HEK293 (cell line): Measurements from ENCODE around the gene MPPED1.

Experiments
- FEZF1 ChIP-seq: fragments of 450-650 bp; formaldehyde crosslinking; IDR thresholded peaks from 2 replicates; pipeline ENCODE4 v1.5.1; 2016; ENCODE audit warnings: missing biosample characterization, missing genetic modification characterization
- GLI4 ChIP-seq: fragments of 450-650 bp; formaldehyde crosslinking; IDR thresholded peaks from 2 replicates; pipeline ENCODE4 v1.5.1; 2016; ENCODE audit warnings: missing biosample characterization, missing genetic modification characterization
- KLF16 ChIP-seq: fragments of 450-650 bp; formaldehyde crosslinking; IDR thresholded peaks from 2 replicates; pipeline ENCODE4 v1.5.1; 2017; ENCODE audit warnings: missing biosample characterization, missing genetic modification characterization
- MEIS1 ChIP-seq: sonication (generic); formaldehyde crosslinking; IDR thresholded peaks from 2 replicates; pipeline ENCODE4 v1.8.1; 2022; ENCODE audit warnings: missing genetic modification reagents, mild to moderate bottlenecking, borderline replicate concordance
- PRDM1 ChIP-seq: fragments of 450-650 bp; formaldehyde crosslinking; IDR thresholded peaks from 2 replicates; pipeline ENCODE4; 2016; ENCODE audit warnings: missing biosample characterization, missing genetic modification characterization
- REPIN1 ChIP-seq: fragments of 450-650 bp; formaldehyde crosslinking; IDR thresholded peaks from 2 replicates; pipeline ENCODE4 v1.5.1; 2017; ENCODE audit warnings: missing biosample characterization, missing genetic modification characterization, low read depth
- SALL2 ChIP-seq: fragments of 450-650 bp; formaldehyde crosslinking; IDR thresholded peaks from 2 replicates; pipeline ENCODE4 v1.5.0; 2017; ENCODE audit warnings: missing biosample characterization, mild to moderate bottlenecking, missing genetic modification characterization, borderline replicate concordance
- SP7 ChIP-seq: fragments of 450-650 bp; formaldehyde crosslinking; IDR thresholded peaks from 2 replicates; pipeline ENCODE4 v1.5.1; 2016; ENCODE audit warnings: missing biosample characterization, missing genetic modification characterization
- WT1 ChIP-seq: fragments of 450-650 bp; formaldehyde crosslinking; IDR thresholded peaks from 2 replicates; pipeline ENCODE4 v1.5.1; 2016; ENCODE audit warnings: missing biosample characterization, missing genetic modification characterization
- ZBTB20 ChIP-seq: fragments of 450-650 bp; formaldehyde crosslinking; IDR thresholded peaks from 2 replicates; pipeline ENCODE4 v1.5.1; 2016; ENCODE audit warnings: missing biosample characterization, missing genetic modification characterization
- ZBTB7A ChIP-seq: fragments of 450-650 bp; formaldehyde crosslinking; IDR thresholded peaks from 2 replicates; pipeline ENCODE4 v1.5.1; 2016; ENCODE audit warnings: low read depth, missing biosample characterization, missing genetic modification characterization
- ZFP3 ChIP-seq: fragments of 450-650 bp; formaldehyde crosslinking; IDR thresholded peaks from 2 replicates; pipeline ENCODE4 v1.5.1; 2016; ENCODE audit warnings: low read depth, missing biosample characterization, missing genetic modification characterization
- ZFP37 ChIP-seq: fragments of 450-650 bp; formaldehyde crosslinking; IDR thresholded peaks from 2 replicates; pipeline ENCODE4 v1.5.1; 2016; ENCODE audit warnings: missing biosample characterization, missing genetic modification characterization
- ZNF121 ChIP-seq: fragments of 450-650 bp; formaldehyde crosslinking; IDR thresholded peaks from 2 replicates; pipeline ENCODE4 v1.5.1; 2016; ENCODE audit warnings: missing biosample characterization, missing genetic modification characterization
- ZNF133 ChIP-seq: fragments of 450-650 bp; formaldehyde crosslinking; IDR thresholded peaks from 2 replicates; pipeline ENCODE4 v1.5.1; 2016; ENCODE audit warnings: missing biosample characterization, missing genetic modification characterization
- ZNF19 ChIP-seq: fragments of 450-650 bp; formaldehyde crosslinking; IDR thresholded peaks from 2 replicates; pipeline ENCODE4; 2016; ENCODE audit warnings: missing biosample characterization, missing genetic modification characterization, low read depth
- ZNF292 ChIP-seq: fragments of 450-650 bp; formaldehyde crosslinking; IDR thresholded peaks from 2 replicates; pipeline ENCODE4 v1.5.1; 2016; ENCODE audit warnings: low read depth, missing biosample characterization, missing genetic modification characterization, borderline replicate concordance
- ZNF350 ChIP-seq: fragments of 450-650 bp; formaldehyde crosslinking; IDR thresholded peaks from 2 replicates; pipeline ENCODE4 v1.5.0; 2017; ENCODE audit warnings: missing biosample characterization, mild to moderate bottlenecking, missing genetic modification characterization
- ZNF391 ChIP-seq: fragments of 450-650 bp; formaldehyde crosslinking; IDR thresholded peaks from 2 replicates; pipeline ENCODE4 v1.5.1; 2016; ENCODE audit warnings: low read depth, missing biosample characterization, missing genetic modification characterization, borderline replicate concordance
- ZNF404 ChIP-seq: fragments of 450-650 bp; formaldehyde crosslinking; IDR thresholded peaks from 2 replicates; pipeline ENCODE4 v1.5.1; 2017; ENCODE audit warnings: missing biosample characterization, missing genetic modification characterization
- ZNF521 ChIP-seq: fragments of 450-650 bp; formaldehyde crosslinking; IDR thresholded peaks from 2 replicates; pipeline ENCODE4 v1.5.1; 2017; ENCODE audit warnings: missing biosample characterization, mild to moderate bottlenecking, missing genetic modification characterization
- ZNF654 ChIP-seq: fragments of 450-650 bp; formaldehyde crosslinking; IDR thresholded peaks from 2 replicates; pipeline ENCODE4 v1.5.1; 2016; ENCODE audit warnings: low read depth, missing biosample characterization, missing genetic modification characterization
- ZNF670 ChIP-seq: fragments of 450-650 bp; formaldehyde crosslinking; IDR thresholded peaks from 2 replicates; pipeline ENCODE4 v1.5.1; 2016; ENCODE audit warnings: missing biosample characterization, missing genetic modification characterization, low read depth
- ZNF791 ChIP-seq: fragments of 450-650 bp; formaldehyde crosslinking; IDR thresholded peaks from 2 replicates; pipeline ENCODE4 v1.5.1; 2016; ENCODE audit warnings: missing biosample characterization, missing genetic modification characterization
- ZNF837 ChIP-seq: fragments of 450-650 bp; formaldehyde crosslinking; IDR thresholded peaks from 2 replicates; pipeline ENCODE4 v1.5.1; 2016; ENCODE audit warnings: missing biosample characterization, missing genetic modification characterization
- TF ChIP-seq, protein P1 (sequence below): fragments of 450-650 bp; formaldehyde crosslinking; conservative IDR thresholded peaks from 2 replicates; pipeline ENCODE4 v1.5.1; 2016; ENCODE audit warnings: low read depth, missing biosample characterization, missing genetic modification characterization
- TF ChIP-seq, protein P2 (sequence below): fragments of 450-650 bp; formaldehyde crosslinking; IDR thresholded peaks from 2 replicates; pipeline ENCODE4 v1.5.1; 2017; ENCODE audit warnings: missing biosample characterization, mild to moderate bottlenecking, missing genetic modification characterization, moderate library complexity
- TF ChIP-seq, protein P3 (sequence below): fragments of 450-650 bp; formaldehyde crosslinking; IDR thresholded peaks from 2 replicates; pipeline ENCODE4 v1.5.1; 2017; ENCODE audit warnings: missing biosample characterization, missing genetic modification characterization
- TF ChIP-seq, protein P4 (sequence below): fragments of 450-650 bp; formaldehyde crosslinking; IDR thresholded peaks from 2 replicates; pipeline ENCODE4 v1.5.1; 2017; ENCODE audit warnings: missing biosample characterization, missing genetic modification characterization
- TF ChIP-seq, protein P5 (sequence below): fragments of 450-650 bp; formaldehyde crosslinking; IDR thresholded peaks from 2 replicates; pipeline ENCODE4 v1.5.1; 2016; ENCODE audit warnings: missing biosample characterization, missing genetic modification characterization

Gene MPPED1

GRCh38 chr22:43475549-43476076, 63.8 kb downstream of the MPPED1 start (continued):
- TF ChIP-seq ZNF837 (tag by site-specific recombination) (no peak), GLI4 (tag by site-specific recombination) (no peak), ZFP3 (no peak), ZNF19 (tag by site-specific recombination) (no peak), ZFP37 (tag by site-specific recombination) (no peak), FEZF1 (tag by site-specific recombination) (no peak), MEIS1 (CRISPR knock-in tag) (no peak), ZNF391 (tag by site-specific recombination) (no peak), SALL2 (tag by site-specific recombination) (0 out of 2 replicates have a peak, but pooled peaks have one; percentile 71), REPIN1 (tag by site-specific recombination) (no peak), ZNF133 (tag by site-specific recombination) (no peak), ZNF292 (no peak), ZNF404 (tag by site-specific recombination) (no peak), ZBTB20 (no peak), WT1 (tag by site-specific recombination) (no peak), ZNF670 (no peak), ZBTB7A (tag by site-specific recombination) (no peak), ZNF350 (tag by site-specific recombination) (no peak), KLF16 (tag by site-specific recombination) (no peak), ZNF521 (tag by site-specific recombination) (peak; percentile 69; the same call in 1 of the 2 replicates), SP7 (no peak), PRDM1 (no peak), ZNF121 (tag by site-specific recombination) (no peak), ZNF791 (tag by site-specific recombination) (no peak), ZNF654 (tag by site-specific recombination) (no peak)
- TF ChIP-seq, protein P1, sequence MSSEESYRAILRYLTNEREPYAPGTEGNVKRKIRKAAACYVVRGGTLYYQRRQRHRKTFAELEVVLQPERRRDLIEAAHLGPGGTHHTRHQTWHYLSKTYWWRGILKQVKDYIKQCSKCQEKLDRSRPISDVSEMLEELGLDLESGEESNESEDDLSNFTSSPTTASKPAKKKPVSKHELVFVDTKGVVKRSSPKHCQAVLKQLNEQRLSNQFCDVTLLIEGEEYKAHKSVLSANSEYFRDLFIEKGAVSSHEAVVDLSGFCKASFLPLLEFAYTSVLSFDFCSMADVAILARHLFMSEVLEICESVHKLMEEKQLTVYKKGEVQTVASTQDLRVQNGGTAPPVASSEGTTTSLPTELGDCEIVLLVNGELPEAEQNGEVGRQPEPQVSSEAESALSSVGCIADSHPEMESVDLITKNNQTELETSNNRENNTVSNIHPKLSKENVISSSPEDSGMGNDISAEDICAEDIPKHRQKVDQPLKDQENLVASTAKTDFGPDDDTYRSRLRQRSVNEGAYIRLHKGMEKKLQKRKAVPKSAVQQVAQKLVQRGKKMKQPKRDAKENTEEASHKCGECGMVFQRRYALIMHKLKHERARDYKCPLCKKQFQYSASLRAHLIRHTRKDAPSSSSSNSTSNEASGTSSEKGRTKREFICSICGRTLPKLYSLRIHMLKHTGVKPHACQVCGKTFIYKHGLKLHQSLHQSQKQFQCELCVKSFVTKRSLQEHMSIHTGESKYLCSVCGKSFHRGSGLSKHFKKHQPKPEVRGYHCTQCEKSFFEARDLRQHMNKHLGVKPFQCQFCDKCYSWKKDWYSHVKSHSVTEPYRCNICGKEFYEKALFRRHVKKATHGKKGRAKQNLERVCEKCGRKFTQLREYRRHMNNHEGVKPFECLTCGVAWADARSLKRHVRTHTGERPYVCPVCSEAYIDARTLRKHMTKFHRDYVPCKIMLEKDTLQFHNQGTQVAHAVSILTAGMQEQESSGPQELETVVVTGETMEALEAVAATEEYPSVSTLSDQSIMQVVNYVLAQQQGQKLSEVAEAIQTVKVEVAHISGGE (tag by site-specific recombination) = no peak
- TF ChIP-seq, protein P2, sequence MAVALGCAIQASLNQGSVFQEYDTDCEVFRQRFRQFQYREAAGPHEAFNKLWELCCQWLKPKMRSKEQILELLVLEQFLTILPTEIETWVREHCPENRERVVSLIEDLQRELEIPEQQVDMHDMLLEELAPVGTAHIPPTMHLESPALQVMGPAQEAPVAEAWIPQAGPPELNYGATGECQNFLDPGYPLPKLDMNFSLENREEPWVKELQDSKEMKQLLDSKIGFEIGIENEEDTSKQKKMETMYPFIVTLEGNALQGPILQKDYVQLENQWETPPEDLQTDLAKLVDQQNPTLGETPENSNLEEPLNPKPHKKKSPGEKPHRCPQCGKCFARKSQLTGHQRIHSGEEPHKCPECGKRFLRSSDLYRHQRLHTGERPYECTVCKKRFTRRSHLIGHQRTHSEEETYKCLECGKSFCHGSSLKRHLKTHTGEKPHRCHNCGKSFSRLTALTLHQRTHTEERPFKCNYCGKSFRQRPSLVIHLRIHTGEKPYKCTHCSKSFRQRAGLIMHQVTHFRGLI (tag by site-specific recombination) = no peak
- TF ChIP-seq, protein P3, sequence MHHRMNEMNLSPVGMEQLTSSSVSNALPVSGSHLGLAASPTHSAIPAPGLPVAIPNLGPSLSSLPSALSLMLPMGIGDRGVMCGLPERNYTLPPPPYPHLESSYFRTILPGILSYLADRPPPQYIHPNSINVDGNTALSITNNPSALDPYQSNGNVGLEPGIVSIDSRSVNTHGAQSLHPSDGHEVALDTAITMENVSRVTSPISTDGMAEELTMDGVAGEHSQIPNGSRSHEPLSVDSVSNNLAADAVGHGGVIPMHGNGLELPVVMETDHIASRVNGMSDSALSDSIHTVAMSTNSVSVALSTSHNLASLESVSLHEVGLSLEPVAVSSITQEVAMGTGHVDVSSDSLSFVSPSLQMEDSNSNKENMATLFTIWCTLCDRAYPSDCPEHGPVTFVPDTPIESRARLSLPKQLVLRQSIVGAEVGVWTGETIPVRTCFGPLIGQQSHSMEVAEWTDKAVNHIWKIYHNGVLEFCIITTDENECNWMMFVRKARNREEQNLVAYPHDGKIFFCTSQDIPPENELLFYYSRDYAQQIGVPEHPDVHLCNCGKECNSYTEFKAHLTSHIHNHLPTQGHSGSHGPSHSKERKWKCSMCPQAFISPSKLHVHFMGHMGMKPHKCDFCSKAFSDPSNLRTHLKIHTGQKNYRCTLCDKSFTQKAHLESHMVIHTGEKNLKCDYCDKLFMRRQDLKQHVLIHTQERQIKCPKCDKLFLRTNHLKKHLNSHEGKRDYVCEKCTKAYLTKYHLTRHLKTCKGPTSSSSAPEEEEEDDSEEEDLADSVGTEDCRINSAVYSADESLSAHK (tag by site-specific recombination) = no peak
- TF ChIP-seq, protein P4, sequence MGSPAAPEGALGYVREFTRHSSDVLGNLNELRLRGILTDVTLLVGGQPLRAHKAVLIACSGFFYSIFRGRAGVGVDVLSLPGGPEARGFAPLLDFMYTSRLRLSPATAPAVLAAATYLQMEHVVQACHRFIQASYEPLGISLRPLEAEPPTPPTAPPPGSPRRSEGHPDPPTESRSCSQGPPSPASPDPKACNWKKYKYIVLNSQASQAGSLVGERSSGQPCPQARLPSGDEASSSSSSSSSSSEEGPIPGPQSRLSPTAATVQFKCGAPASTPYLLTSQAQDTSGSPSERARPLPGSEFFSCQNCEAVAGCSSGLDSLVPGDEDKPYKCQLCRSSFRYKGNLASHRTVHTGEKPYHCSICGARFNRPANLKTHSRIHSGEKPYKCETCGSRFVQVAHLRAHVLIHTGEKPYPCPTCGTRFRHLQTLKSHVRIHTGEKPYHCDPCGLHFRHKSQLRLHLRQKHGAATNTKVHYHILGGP = no peak
- TF ChIP-seq, protein P5, sequence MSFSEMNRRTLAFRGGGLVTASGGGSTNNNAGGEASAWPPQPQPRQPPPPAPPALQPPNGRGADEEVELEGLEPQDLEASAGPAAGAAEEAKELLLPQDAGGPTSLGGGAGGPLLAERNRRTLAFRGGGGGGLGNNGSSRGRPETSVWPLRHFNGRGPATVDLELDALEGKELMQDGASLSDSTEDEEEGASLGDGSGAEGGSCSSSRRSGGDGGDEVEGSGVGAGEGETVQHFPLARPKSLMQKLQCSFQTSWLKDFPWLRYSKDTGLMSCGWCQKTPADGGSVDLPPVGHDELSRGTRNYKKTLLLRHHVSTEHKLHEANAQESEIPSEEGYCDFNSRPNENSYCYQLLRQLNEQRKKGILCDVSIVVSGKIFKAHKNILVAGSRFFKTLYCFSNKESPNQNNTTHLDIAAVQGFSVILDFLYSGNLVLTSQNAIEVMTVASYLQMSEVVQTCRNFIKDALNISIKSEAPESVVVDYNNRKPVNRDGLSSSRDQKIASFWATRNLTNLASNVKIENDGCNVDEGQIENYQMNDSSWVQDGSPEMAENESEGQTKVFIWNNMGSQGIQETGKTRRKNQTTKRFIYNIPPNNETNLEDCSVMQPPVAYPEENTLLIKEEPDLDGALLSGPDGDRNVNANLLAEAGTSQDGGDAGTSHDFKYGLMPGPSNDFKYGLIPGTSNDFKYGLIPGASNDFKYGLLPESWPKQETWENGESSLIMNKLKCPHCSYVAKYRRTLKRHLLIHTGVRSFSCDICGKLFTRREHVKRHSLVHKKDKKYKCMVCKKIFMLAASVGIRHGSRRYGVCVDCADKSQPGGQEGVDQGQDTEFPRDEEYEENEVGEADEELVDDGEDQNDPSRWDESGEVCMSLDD (tag by site-specific recombination) = no peak
